Activated CD8-positive, alpha-beta memory T cell treated with anti-CD3 and anti-CD28 coated beads, Interleukin-2, amount 50 U/mL, for 1 hour (primary cell): Measurements from ENCODE around the gene FIGNL1.

ENCODE experiments used
- DNase-seq: peaks from one replicate; pipeline ENCODE4 v3.0.0-alpha.2; 2020; ENCODE audit errors: extremely low read depth

The FIGNL1 gene

GRCh38 chr7:50397320-50397970 is 52.7 kb downstream of the FIGNL1 start:
- no peak for DNase-seq

GRCh38 chr7:50396856-50397255 is 53.3 kb downstream of the FIGNL1 start:
- DNase-seq: no peak

DNA sequence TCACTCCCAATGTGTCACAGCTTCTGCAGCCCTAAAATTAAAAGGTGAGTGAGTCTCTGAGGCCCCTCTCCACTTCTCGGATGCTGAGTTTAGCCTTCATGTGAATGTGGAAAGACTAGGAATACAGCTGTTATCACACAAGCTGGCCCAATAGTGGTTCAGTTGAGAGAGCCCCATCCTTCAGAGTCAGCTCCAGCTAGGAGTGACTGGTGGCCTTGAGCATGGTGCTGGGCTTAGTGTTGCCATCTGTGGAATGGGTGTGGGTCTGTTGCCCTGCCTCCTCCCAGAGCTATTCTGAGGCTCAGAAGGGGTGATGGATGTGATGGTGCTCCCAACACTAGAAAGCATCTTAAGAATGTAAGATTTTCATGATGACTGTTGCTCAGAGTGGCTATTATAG is 55.8 kb downstream of the FIGNL1 start:
- DNase-seq: no peak
